ENCODE measurements around the gene XIRP2.

The XIRP2 gene

GRCh38 chr2:166888180-166888579 is at the start of gene XIRP2:
Gene XIRP2 (plus strand): TSS chr2:166888480. CDS start chr2:166903483, 15,003 bp downstream.
- DNase-seq: no peak

- DNase-seq: no peak
Measured at GRCh38 chr2:166841152-166841551, 47.1 kb upstream of the XIRP2 start.

- no peak for DNase-seq
Measured at GRCh38 chr2:166841679-166842078, 46.6 kb upstream of the XIRP2 start.

GRCh38 chr2:166844111-166844510 is 44.2 kb upstream of the XIRP2 start:
- no peak for DNase-seq

GRCh38 chr2:166862468-166863132 is 25.7 kb upstream of the XIRP2 start:
- no peak for DNase-seq

GRCh38 chr2:166867874-166868514 is 20.3 kb upstream of the XIRP2 start:
- DNase-seq: no peak

- DNase-seq: no peak
Measured at GRCh38 chr2:166870346-166870745, 17.9 kb upstream of the XIRP2 start.

- no peak for DNase-seq
Measured at GRCh38 chr2:166881177-166881576, 7.1 kb upstream of the XIRP2 start.

GRCh38 chr2:166882851-166883250 is 5.4 kb upstream of the XIRP2 start:
- DNase-seq: no peak

GRCh38 chr2:166891727-166892126 is 3.4 kb downstream of the XIRP2 start:
- no peak for DNase-seq

- DNase-seq: no peak
Measured at GRCh38 chr2:166892397-166892796, 4.1 kb downstream of the XIRP2 start.

GRCh38 chr2:166895243-166895642 is 7.0 kb downstream of the XIRP2 start:
- DNase-seq: no peak

- no peak for DNase-seq
Measured at GRCh38 chr2:166897666-166898065, 9.4 kb downstream of the XIRP2 start.

GRCh38 chr2:166899676-166900075 is 11.4 kb downstream of the XIRP2 start:
- DNase-seq: no peak

GRCh38 chr2:166900700-166901099 is 12.4 kb downstream of the XIRP2 start:
- no peak for DNase-seq

GRCh38 chr2:166901336-166901735 is 13.1 kb downstream of the XIRP2 start:
- DNase-seq: no peak

- DNase-seq: no peak
Measured at GRCh38 chr2:166916987-166917386, 28.7 kb downstream of the XIRP2 start.

- DNase-seq: no peak
Measured at GRCh38 chr2:166917415-166917814, 29.1 kb downstream of the XIRP2 start.

- no peak for DNase-seq
Measured at GRCh38 chr2:166921261-166921896, 33.1 kb downstream of the XIRP2 start.

GRCh38 chr2:166924967-166925366 is 36.7 kb downstream of the XIRP2 start:
- no peak for DNase-seq

GRCh38 chr2:166926657-166927056 is 38.4 kb downstream of the XIRP2 start:
- DNase-seq: no peak

GRCh38 chr2:166932032-166932431 is 43.8 kb downstream of the XIRP2 start:
- no peak for DNase-seq

GRCh38 chr2:166934817-166935216 is 46.5 kb downstream of the XIRP2 start:
- no peak for DNase-seq

- no peak for DNase-seq
Measured at GRCh38 chr2:166942377-166942776, 54.1 kb downstream of the XIRP2 start.
